ENCODE data around the gene FPGS.

DNA sequence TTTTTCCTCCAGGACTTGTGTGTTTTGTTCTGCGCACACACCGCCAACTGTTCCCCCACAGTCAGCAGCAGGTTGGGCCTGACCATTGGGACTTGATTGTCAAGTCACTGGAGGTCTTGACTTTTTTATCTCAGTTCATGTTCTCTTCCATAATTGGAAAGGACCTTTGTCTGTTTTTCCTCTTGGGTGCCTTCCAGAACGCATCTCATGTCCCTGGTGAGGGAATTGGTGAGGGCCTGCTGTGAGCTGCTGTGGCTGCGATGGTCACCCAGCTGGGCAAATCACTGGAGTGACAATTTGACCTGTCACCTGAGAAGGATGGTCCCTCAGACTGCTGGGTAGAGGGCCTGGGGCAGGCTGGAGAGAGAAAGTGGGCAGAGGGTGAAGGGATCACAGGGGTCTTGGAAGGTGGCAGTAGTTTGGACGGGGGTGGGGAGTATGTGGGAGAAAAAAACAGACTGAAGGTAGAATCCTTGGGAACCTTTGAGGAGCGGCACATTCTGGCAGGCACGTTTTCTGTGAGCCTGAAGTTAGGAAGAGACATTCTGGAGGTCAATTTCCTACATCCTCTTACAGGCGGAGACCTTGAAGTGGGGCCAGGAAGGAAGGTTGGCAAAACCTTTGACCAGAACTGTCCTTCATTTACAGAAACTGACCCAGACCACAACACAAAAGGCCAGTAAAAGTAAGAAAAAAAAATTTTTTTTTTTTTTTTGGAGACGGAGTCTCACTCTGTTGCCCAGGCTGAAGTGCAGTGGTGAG, 12.4 kb upstream of the FPGS start:
- TF ChIP-seq, protein P1, sequence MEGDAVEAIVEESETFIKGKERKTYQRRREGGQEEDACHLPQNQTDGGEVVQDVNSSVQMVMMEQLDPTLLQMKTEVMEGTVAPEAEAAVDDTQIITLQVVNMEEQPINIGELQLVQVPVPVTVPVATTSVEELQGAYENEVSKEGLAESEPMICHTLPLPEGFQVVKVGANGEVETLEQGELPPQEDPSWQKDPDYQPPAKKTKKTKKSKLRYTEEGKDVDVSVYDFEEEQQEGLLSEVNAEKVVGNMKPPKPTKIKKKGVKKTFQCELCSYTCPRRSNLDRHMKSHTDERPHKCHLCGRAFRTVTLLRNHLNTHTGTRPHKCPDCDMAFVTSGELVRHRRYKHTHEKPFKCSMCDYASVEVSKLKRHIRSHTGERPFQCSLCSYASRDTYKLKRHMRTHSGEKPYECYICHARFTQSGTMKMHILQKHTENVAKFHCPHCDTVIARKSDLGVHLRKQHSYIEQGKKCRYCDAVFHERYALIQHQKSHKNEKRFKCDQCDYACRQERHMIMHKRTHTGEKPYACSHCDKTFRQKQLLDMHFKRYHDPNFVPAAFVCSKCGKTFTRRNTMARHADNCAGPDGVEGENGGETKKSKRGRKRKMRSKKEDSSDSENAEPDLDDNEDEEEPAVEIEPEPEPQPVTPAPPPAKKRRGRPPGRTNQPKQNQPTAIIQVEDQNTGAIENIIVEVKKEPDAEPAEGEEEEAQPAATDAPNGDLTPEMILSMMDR (IDR thresholded peaks at IDR 0.05), result no peak
- no peak for TF ChIP-seq POLR2AphosphoS5 (IDR thresholded peaks at IDR 0.05)
- TF ChIP-seq EP300 (IDR thresholded peaks at IDR 0.05; ENCODE audit: low read depth), result no peak
- no peak for TF ChIP-seq POLR2A (IDR thresholded peaks at IDR 0.05)
